ENCODE results near the gene ATP10A.

ATP10A gene

GRCh38 chr15:25716414-25717126, 146.6 kb downstream of the ATP10A start:
- no peak for TF ChIP-seq CTCF (IDR thresholded peaks at IDR 0.05; ENCODE audit: unreplicated experiment in 3 of 3)
- no peak overlapping the region for H3K4me3 Mint-ChIP-seq

GRCh38 chr15:25715536-25716413, 147.4 kb downstream of the ATP10A start:
- peaks cover 9% of the 10 kb centered on the region for H3K4me1 Mint-ChIP-seq
- H3K4me3 Mint-ChIP-seq = no peak overlapping the region
- H3K36me3 Mint-ChIP-seq (ENCODE audit: low read depth) = no peaks in the 10 kb centered on the region
- no peaks in the 10 kb centered on the region for H3K9me3 Mint-ChIP-seq
- no peak overlapping the region for H3K27ac Mint-ChIP-seq
- H3K27me3 Mint-ChIP-seq (ENCODE audit: low read depth) = peaks cover 12% of the 10 kb centered on the region
- TF ChIP-seq CTCF (IDR thresholded peaks at IDR 0.05; ENCODE audit: unreplicated experiment in 3 of 3) = no peak

More at GRCh38 chr15:25716414-25717126, 146.6 kb downstream of the ATP10A start:
- Mint-ChIP-seq H3K27me3 (ENCODE audit: low read depth) (peaks cover 11% of the 10 kb centered on the region), H3K36me3 (ENCODE audit: low read depth) (no peaks in the 10 kb centered on the region), H3K27ac (no peak overlapping the region), H3K9me3 (no peaks in the 10 kb centered on the region), H3K4me1 (peaks cover 9% of the 10 kb centered on the region)

- Mint-ChIP-seq H3K4me3 (no peak overlapping the region), H3K27ac (no peak overlapping the region), H3K4me1 (peaks cover 9% of the 10 kb centered on the region), H3K36me3 (ENCODE audit: low read depth) (no peaks in the 10 kb centered on the region), H3K9me3 (no peaks in the 10 kb centered on the region), H3K27me3 (ENCODE audit: low read depth) (peaks cover 16% of the 10 kb centered on the region)
- no peak for TF ChIP-seq CTCF (IDR thresholded peaks at IDR 0.05; ENCODE audit: unreplicated experiment in 3 of 3)
These were observed 148.6 kb downstream of the ATP10A start for GRCh38 chr15:25714538-25714840.

- H3K4me3 Mint-ChIP-seq = no peak overlapping the region
- no peak overlapping the region for H3K27ac Mint-ChIP-seq
- H3K27me3 Mint-ChIP-seq (ENCODE audit: low read depth) = peaks cover 17% of the 10 kb centered on the region
- no peaks in the 10 kb centered on the region for H3K9me3 Mint-ChIP-seq
- H3K4me1 Mint-ChIP-seq = peaks cover 9% of the 10 kb centered on the region
- no peak for TF ChIP-seq CTCF (IDR thresholded peaks at IDR 0.05; ENCODE audit: unreplicated experiment in 3 of 3)
- H3K36me3 Mint-ChIP-seq (ENCODE audit: low read depth) = no peaks in the 10 kb centered on the region
These were observed 149.2 kb downstream of the ATP10A start for GRCh38 chr15:25713736-25714537.

GRCh38 chr15:25712961-25713355, 150.2 kb downstream of the ATP10A start:
- H3K36me3 Mint-ChIP-seq (ENCODE audit: low read depth) = no peaks in the 10 kb centered on the region
- no peak overlapping the region for H3K4me3 Mint-ChIP-seq
- no peak overlapping the region for H3K27ac Mint-ChIP-seq
- H3K9me3 Mint-ChIP-seq = no peaks in the 10 kb centered on the region
- no peak for TF ChIP-seq CTCF (IDR thresholded peaks at IDR 0.05; ENCODE audit: unreplicated experiment in 3 of 3)
- peaks cover 9% of the 10 kb centered on the region for H3K4me1 Mint-ChIP-seq
- peaks cover 22% of the 10 kb centered on the region for H3K27me3 Mint-ChIP-seq (ENCODE audit: low read depth)

Measured in nephron (organoid).